ENCODE measurements around the gene DNAH1. TPM values are rescaled to one million over a fixed set of nuclear protein-coding genes. Genes with fewer than 3 reads are reported as not detected.

DNAH1 gene
- polyA plus RNA-seq, 1 donor (not counting 4 experiments of a cell fraction or from before 2014, with no cell fraction given), result 0.33 TPM

DNA sequence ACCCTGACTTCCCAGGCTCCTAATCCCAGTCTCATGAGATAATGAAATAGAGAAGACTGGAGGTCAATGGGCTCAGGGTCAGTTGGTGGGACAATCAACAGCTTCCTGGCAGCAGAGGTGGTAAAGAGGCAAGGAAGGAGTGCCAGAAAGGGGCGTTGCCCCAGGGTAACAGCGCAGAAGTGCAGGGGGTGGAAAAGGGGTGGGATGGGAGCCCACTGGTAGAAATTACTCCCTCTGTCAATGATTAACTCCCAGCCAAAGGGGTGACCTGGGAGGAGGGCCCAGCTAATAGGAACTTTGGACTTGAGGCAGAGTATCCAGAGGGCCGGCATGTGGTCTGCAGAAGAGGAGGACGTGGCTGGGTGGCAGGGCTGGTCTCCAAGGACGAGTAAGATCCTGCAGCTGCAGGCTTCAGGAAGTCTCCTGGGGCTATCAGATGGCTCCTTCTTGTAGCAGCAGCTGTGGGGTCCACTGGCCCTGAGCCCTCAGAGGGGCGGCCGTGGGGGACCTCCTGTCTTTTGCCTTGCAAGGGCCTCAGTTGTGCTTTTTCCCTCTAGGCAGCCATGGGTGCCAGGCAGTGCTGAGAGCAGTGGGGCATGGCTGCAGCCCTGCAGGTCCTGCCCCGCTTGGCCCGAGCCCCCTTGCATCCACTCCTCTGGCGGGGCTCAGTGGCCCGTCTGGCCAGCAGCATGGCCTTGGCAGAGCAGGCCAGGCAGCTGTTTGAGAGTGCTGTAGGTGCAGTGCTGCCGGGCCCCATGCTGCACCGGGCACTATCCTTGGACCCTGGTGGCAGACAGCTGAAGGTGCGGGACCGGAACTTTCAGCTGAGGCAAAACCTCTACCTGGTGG, 26.1 kb upstream of the DNAH1 start:
- dilution Hi-C loops (cut with MboI; ENCODE audit: extremely low pct_ligation_motif_present, low sequenced_read_pairs), result no loop called here
- DNase-seq (ENCODE audit: low read depth, low spot score) (no peak), FAIRE-seq (no peak)
- Histone ChIP-seq H3K27ac (ENCODE audit: control insufficient read depth, insufficient read depth, low read length) (no peak overlapping the region), H2AFZ (ENCODE audit: control insufficient read depth, low read length) (no peak overlapping the region), H3K27me3 (ENCODE audit: control insufficient read depth, extremely low read depth, insufficient read depth, low read length) (no peaks in the 10 kb centered on the region), H3K9me3 (ENCODE audit: control insufficient read depth, low read depth, low read length) (no peaks in the 10 kb centered on the region), H3K79me2 (ENCODE audit: control insufficient read depth, insufficient read depth, low read length) (peaks cover 7% of the 10 kb centered on the region), H3K4me2 (ENCODE audit: control insufficient read depth, extremely low read depth, insufficient read depth, low read depth, low read length) (no peak overlapping the region), H3K9ac (ENCODE audit: control insufficient read depth, extremely low read depth, insufficient read depth, low read length) (no peak overlapping the region), H3K4me3 (ENCODE audit: control insufficient read depth in 2 of 3, extremely low read depth in 1 of 3, insufficient read depth in 2 of 3, low read depth in 1 of 3, low read length in 3 of 3) (no peak overlapping the region), H3K36me3 (ENCODE audit: control insufficient read depth in 2 of 2, extremely low read depth in 1 of 2, insufficient read depth in 2 of 2, low read length in 2 of 2) (peaks cover 5 to 9% of the 10 kb centered on the region in 2 experiments), H4K20me1 (ENCODE audit: control insufficient read depth, extremely low read depth, insufficient read depth, low read length) (no peaks in the 10 kb centered on the region), H3K4me1 (ENCODE audit: control insufficient read depth, extremely low read depth, insufficient read depth, low read length) (peaks cover 9% of the 10 kb centered on the region), H3K9me1 (ENCODE audit: control insufficient read depth, extremely low read depth, insufficient read depth, low read length) (no peaks in the 10 kb centered on the region)
- no peak for TF ChIP-seq EZH2 (IDR thresholded peaks at IDR 0.05; ENCODE audit: low read length)
- TF ChIP-seq, protein P1, sequence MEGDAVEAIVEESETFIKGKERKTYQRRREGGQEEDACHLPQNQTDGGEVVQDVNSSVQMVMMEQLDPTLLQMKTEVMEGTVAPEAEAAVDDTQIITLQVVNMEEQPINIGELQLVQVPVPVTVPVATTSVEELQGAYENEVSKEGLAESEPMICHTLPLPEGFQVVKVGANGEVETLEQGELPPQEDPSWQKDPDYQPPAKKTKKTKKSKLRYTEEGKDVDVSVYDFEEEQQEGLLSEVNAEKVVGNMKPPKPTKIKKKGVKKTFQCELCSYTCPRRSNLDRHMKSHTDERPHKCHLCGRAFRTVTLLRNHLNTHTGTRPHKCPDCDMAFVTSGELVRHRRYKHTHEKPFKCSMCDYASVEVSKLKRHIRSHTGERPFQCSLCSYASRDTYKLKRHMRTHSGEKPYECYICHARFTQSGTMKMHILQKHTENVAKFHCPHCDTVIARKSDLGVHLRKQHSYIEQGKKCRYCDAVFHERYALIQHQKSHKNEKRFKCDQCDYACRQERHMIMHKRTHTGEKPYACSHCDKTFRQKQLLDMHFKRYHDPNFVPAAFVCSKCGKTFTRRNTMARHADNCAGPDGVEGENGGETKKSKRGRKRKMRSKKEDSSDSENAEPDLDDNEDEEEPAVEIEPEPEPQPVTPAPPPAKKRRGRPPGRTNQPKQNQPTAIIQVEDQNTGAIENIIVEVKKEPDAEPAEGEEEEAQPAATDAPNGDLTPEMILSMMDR (optimal IDR thresholded peaks at IDR 0.05 in 1 of 3, IDR thresholded peaks at IDR 0.05 in 1 of 3, conservative IDR thresholded peaks at IDR 0.05 in 1 of 3; ENCODE audit: extremely low read depth in 1 of 3, insufficient read depth in 2 of 3, low read length in 3 of 3), result no peak

GRCh38 chr3:52290596-52291507, 25.3 kb upstream of the DNAH1 start:
- no peak overlapping the region for H3K27ac ChIP-seq (ENCODE audit: control insufficient read depth, insufficient read depth, low read length)
- FAIRE-seq, result no peak
- dilution Hi-C loops (cut with MboI; ENCODE audit: extremely low pct_ligation_motif_present, low sequenced_read_pairs), result no loop called here
- no peak overlapping the region for H3K4me3 ChIP-seq (ENCODE audit: control insufficient read depth in 2 of 3, extremely low read depth in 1 of 3, insufficient read depth in 2 of 3, low read depth in 1 of 3, low read length in 3 of 3)
- H3K9me3 ChIP-seq (ENCODE audit: control insufficient read depth, low read depth, low read length), result no peaks in the 10 kb centered on the region
- H3K36me3 ChIP-seq (ENCODE audit: control insufficient read depth in 2 of 2, extremely low read depth in 1 of 2, insufficient read depth in 2 of 2, low read length in 2 of 2), result peaks cover 5 to 9% of the 10 kb centered on the region in 2 experiments
- H3K9me1 ChIP-seq (ENCODE audit: control insufficient read depth, extremely low read depth, insufficient read depth, low read length), result no peaks in the 10 kb centered on the region
- H2AFZ ChIP-seq (ENCODE audit: control insufficient read depth, low read length), result no peak overlapping the region
- TF ChIP-seq, protein P1 (optimal IDR thresholded peaks at IDR 0.05 in 1 of 3, IDR thresholded peaks at IDR 0.05 in 1 of 3, conservative IDR thresholded peaks at IDR 0.05 in 1 of 3; ENCODE audit: extremely low read depth in 1 of 3, insufficient read depth in 2 of 3, low read length in 3 of 3), result no peak
- no peak for TF ChIP-seq EZH2 (IDR thresholded peaks at IDR 0.05; ENCODE audit: low read length)
- H4K20me1 ChIP-seq (ENCODE audit: control insufficient read depth, extremely low read depth, insufficient read depth, low read length), result no peaks in the 10 kb centered on the region
- no peak overlapping the region for H3K4me2 ChIP-seq (ENCODE audit: control insufficient read depth, extremely low read depth, insufficient read depth, low read depth, low read length)
- peaks cover 9% of the 10 kb centered on the region for H3K4me1 ChIP-seq (ENCODE audit: control insufficient read depth, extremely low read depth, insufficient read depth, low read length)
- peaks cover 7% of the 10 kb centered on the region for H3K79me2 ChIP-seq (ENCODE audit: control insufficient read depth, insufficient read depth, low read length)
- H3K9ac ChIP-seq (ENCODE audit: control insufficient read depth, extremely low read depth, insufficient read depth, low read length), result no peak overlapping the region
- no peaks in the 10 kb centered on the region for H3K27me3 ChIP-seq (ENCODE audit: control insufficient read depth, extremely low read depth, insufficient read depth, low read length)
- no peak for DNase-seq (ENCODE audit: low read depth, low spot score)

All from keratinocyte (primary cell).